Measurements from ENCODE around the gene IER3. TPM values are rescaled to one million over a fixed set of nuclear protein-coding genes. Genes with fewer than 3 reads are reported as not detected.
A peak's percentile ranks its signal among the peaks of the same experiment; 100 is the strongest.

The IER3 gene
- total and polyA plus RNA-seq, 2 of the 13 experiments (the other 11 are each of a cell fraction or from before 2014, with no cell fraction given), result 51.1 to 131 TPM

- TF ChIP-seq NFAT5 (CRISPR knock-in tag; IDR thresholded peaks at IDR 0.05), result no peak; the same call in 1 of the 2 replicates
- TF ChIP-seq SETDB1 (CRISPR knock-in tag; IDR thresholded peaks at IDR 0.05; ENCODE audit: borderline replicate concordance), result no peak
- TF ChIP-seq SIX4 (CRISPR knock-in tag; IDR thresholded peaks at IDR 0.05), result peak; percentile 25; the same call in 1 of the 2 replicates
- TF ChIP-seq ZKSCAN5 (CRISPR knock-in tag; IDR thresholded peaks at IDR 0.05), result no peak
- no peak for TF ChIP-seq HNRNPUL1 (IDR thresholded peaks at IDR 0.05; ENCODE audit: low read depth, low read length)
- TF ChIP-seq NFE2 (CRISPR knock-in tag; IDR thresholded peaks at IDR 0.05), result no peak
- peak; percentile 92 for TF ChIP-seq ZNF18 (CRISPR knock-in tag; IDR thresholded peaks at IDR 0.05; ENCODE audit: insufficient replicate concordance)
- TF ChIP-seq SRSF4 (IDR thresholded peaks at IDR 0.05; ENCODE audit: low read depth, low read length, poor library complexity, severe bottlenecking), result peak; percentile 81
- TF ChIP-seq ZNF180 (CRISPR knock-in tag; IDR thresholded peaks at IDR 0.05; ENCODE audit: borderline replicate concordance, low read depth), result no peak
- peak; percentile 59 for TF ChIP-seq FOXA3 (CRISPR knock-in tag; IDR thresholded peaks at IDR 0.05)
- TF ChIP-seq ZNF563 (CRISPR knock-in tag; IDR thresholded peaks at IDR 0.05), result peak; percentile 72
- TF ChIP-seq ZNF562 (CRISPR knock-in tag; IDR thresholded peaks at IDR 0.05; ENCODE audit: borderline replicate concordance), result no peak
- TF ChIP-seq NPAS2 (CRISPR knock-in tag; IDR thresholded peaks at IDR 0.05; ENCODE audit: borderline replicate concordance), result no peak
- no peak; the same call in 1 of the 2 replicates for TF ChIP-seq KDM5A (IDR thresholded peaks at IDR 0.05; ENCODE audit: borderline replicate concordance, low read length)
- peak; percentile 71 for TF ChIP-seq ARNT2 (CRISPR knock-in tag; IDR thresholded peaks at IDR 0.05; ENCODE audit: low read depth)
- TF ChIP-seq ZFYVE20 (CRISPR knock-in tag; IDR thresholded peaks at IDR 0.05; ENCODE audit: borderline replicate concordance, low read depth), result no peak
- TF ChIP-seq ZNF510 (CRISPR knock-in tag; IDR thresholded peaks at IDR 0.05; ENCODE audit: low read depth), result no peak; the same call in 1 of the 2 replicates
These were observed at the start of gene IER3 (continued) for GRCh38 chr6:30744054-30744805.
